Upper lobe of right lung (tissue), 1 donor: Measurements from ENCODE around the gene BCLAF1. TPM values are rescaled to one million over a fixed set of nuclear protein-coding genes. Genes with fewer than 3 reads are reported as not detected.
"Not testable (repeated sequence)": the region's sequence is repeated elsewhere in the genome, so short reads cannot be mapped to it uniquely, and the experiment has no call there.

Experiments used
- ATAC-seq: fragments of 200-7000 bp; cut with Tn5 transposase; one replicate; pipeline ENCODE4 v1.9.1; 2020; ENCODE audit warnings: mild to moderate bottlenecking, moderate library complexity
- DNase-seq: peaks from one replicate; pipeline ENCODE4 v3.0.0-alpha.2; 2020
- H3K27ac ChIP-seq: fragments of 200-600 bp; one replicate; pipeline ENCODE4 v1.8.0; 2022
- H3K27me3 ChIP-seq: fragments of 200-600 bp; one replicate; pipeline ENCODE4 v1.8.0; 2022; ENCODE audit warnings: mild to moderate bottlenecking
- H3K36me3 ChIP-seq: fragments of 200-600 bp; one replicate; pipeline ENCODE4 v1.8.0; 2022
- H3K4me1 ChIP-seq: fragments of 200-600 bp; one replicate; pipeline ENCODE4 v1.8.0; 2022
- H3K4me3 ChIP-seq: fragments of 200-600 bp; one replicate; pipeline ENCODE4 v1.8.0; 2022; ENCODE audit warnings: mild to moderate bottlenecking
- H3K9me3 ChIP-seq: fragments of 200-600 bp; one replicate; pipeline ENCODE4 v1.8.0; 2022
- CTCF ChIP-seq: fragments of 200-600 bp; IDR thresholded peaks from one replicate; pipeline ENCODE4 v1.8.0; 2022; ENCODE audit warnings: antibody characterized with exemption
- intact Hi-C: fragments of 100-400 bp; cut with DNase I; formaldehyde crosslinking; loops from one replicate; pipeline ENCODE4 v1.11.0; 2022
- total RNA-seq: library from RNA; stranded (reverse); fragmentation: NEBNext Ultra II Directional; extraction: Animal tissue kit (Norgen Biotek cat#: 25700); gene quantifications from one replicate; pipeline ENCODE4 v1.2.1, GENCODE V29; 2021
- donor health status: DM: no; HTN: yes; CAD: no; lungs with severe emphysema.

Gene BCLAF1
- total RNA-seq, 1 donor from 2014 or later = 122 TPM

- no peak overlapping the region for H3K27ac ChIP-seq
- no peaks in the 10 kb centered on the region for H3K4me1 ChIP-seq
- peak; percentile 87 for TF ChIP-seq CTCF
- peak; percentile 94 for ATAC-seq
- no peak overlapping the region for H3K4me3 ChIP-seq
- no peak for DNase-seq
- intact Hi-C loops = no loop called here
- no peaks in the 10 kb centered on the region for H3K9me3 ChIP-seq
- H3K36me3 ChIP-seq = no peaks in the 10 kb centered on the region
- H3K27me3 ChIP-seq = no peaks in the 10 kb centered on the region
Measured at GRCh38 chr6:136317021-136317694, 27.5 kb upstream of the BCLAF1 start.

GRCh38 chr6:136315594-136315993 is 25.9 kb upstream of the BCLAF1 start:
- ATAC-seq (no peak), DNase-seq (no peak)
- Histone ChIP-seq H3K36me3 (no peaks in the 10 kb centered on the region), H3K27me3 (no peaks in the 10 kb centered on the region), H3K9me3 (no peaks in the 10 kb centered on the region), H3K27ac (no peak overlapping the region), H3K4me3 (no peak overlapping the region), H3K4me1 (no peaks in the 10 kb centered on the region)
- TF ChIP-seq CTCF = no peak
- intact Hi-C loops = no loop called here

GRCh38 chr6:136312975-136313374 is 23.3 kb upstream of the BCLAF1 start:
- intact Hi-C loops = no loop called here
- no peak for ATAC-seq
- H3K9me3 ChIP-seq = no peaks in the 10 kb centered on the region

GRCh38 chr6:136309729-136310311 is 20.2 kb upstream of the BCLAF1 start:
- Histone ChIP-seq H3K27ac (no peak overlapping the region), H3K27me3 (no peaks in the 10 kb centered on the region), H3K9me3 (no peaks in the 10 kb centered on the region), H3K4me1 (no peaks in the 10 kb centered on the region), H3K36me3 (no peaks in the 10 kb centered on the region), H3K4me3 (no peak overlapping the region)
- TF ChIP-seq CTCF = no peak
- no peak for DNase-seq
- intact Hi-C loops = no loop called here
- no peak for ATAC-seq

More at GRCh38 chr6:136312975-136313374, 23.3 kb upstream of the BCLAF1 start:
- Histone ChIP-seq H3K36me3 (no peaks in the 10 kb centered on the region), H3K4me3 (no peak overlapping the region), H3K27me3 (no peaks in the 10 kb centered on the region), H3K4me1 (no peaks in the 10 kb centered on the region), H3K27ac (no peak overlapping the region)
- no peak for TF ChIP-seq CTCF
- no peak for DNase-seq

GRCh38 chr6:136309171-136309570 is 19.5 kb upstream of the BCLAF1 start:
- H3K27me3 ChIP-seq = no peaks in the 10 kb centered on the region
- intact Hi-C loops = no loop called here
- H3K4me1 ChIP-seq = no peaks in the 10 kb centered on the region
- ATAC-seq (no peak), DNase-seq (no peak)
- no peak overlapping the region for H3K27ac ChIP-seq
- no peak for TF ChIP-seq CTCF
- H3K4me3 ChIP-seq = no peak overlapping the region
- no peaks in the 10 kb centered on the region for H3K36me3 ChIP-seq
- no peaks in the 10 kb centered on the region for H3K9me3 ChIP-seq

GRCh38 chr6:136308469-136308868 is 18.8 kb upstream of the BCLAF1 start:
- H3K4me3 ChIP-seq, intact Hi-C loops, ATAC-seq, H3K36me3 ChIP-seq, H3K27me3 ChIP-seq, DNase-seq, H3K27ac ChIP-seq, H3K9me3 ChIP-seq, H3K4me1 ChIP-seq: not testable (repeated sequence)
